Measurements from ENCODE around the gene MAN1B1.

- TF ChIP-seq, protein P1, sequence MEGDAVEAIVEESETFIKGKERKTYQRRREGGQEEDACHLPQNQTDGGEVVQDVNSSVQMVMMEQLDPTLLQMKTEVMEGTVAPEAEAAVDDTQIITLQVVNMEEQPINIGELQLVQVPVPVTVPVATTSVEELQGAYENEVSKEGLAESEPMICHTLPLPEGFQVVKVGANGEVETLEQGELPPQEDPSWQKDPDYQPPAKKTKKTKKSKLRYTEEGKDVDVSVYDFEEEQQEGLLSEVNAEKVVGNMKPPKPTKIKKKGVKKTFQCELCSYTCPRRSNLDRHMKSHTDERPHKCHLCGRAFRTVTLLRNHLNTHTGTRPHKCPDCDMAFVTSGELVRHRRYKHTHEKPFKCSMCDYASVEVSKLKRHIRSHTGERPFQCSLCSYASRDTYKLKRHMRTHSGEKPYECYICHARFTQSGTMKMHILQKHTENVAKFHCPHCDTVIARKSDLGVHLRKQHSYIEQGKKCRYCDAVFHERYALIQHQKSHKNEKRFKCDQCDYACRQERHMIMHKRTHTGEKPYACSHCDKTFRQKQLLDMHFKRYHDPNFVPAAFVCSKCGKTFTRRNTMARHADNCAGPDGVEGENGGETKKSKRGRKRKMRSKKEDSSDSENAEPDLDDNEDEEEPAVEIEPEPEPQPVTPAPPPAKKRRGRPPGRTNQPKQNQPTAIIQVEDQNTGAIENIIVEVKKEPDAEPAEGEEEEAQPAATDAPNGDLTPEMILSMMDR (IDR thresholded peaks at IDR 0.05; ENCODE audit: extremely low read depth in 1 of 2, insufficient read depth in 1 of 2, low read depth in 1 of 2, low read length in 2 of 2) = no peak
- TF ChIP-seq FOS (IDR thresholded peaks at IDR 0.05; ENCODE audit: borderline replicate concordance, insufficient read depth, low read length) (no peak), EZH2 (IDR thresholded peaks at IDR 0.05; ENCODE audit: borderline replicate concordance, low read depth, low read length, severe bottlenecking) (no peak), POLR2A (IDR thresholded peaks at IDR 0.05; ENCODE audit: low read depth, low read length) (no peak), MAX (IDR thresholded peaks at IDR 0.05; ENCODE audit: insufficient read depth, insufficient read length) (no peak), POLR2AphosphoS5 (IDR thresholded peaks at IDR 0.05; ENCODE audit: insufficient read depth, low read depth, low read length) (no peak)
Observed at GRCh38 chr9:137048655-137049543, 37.9 kb upstream of the MAN1B1 start.

All from endothelial cell of umbilical vein (primary cell).